Panc1 (cell line): Measurements from ENCODE around the gene SHC4. TPM values are rescaled to one million over a fixed set of nuclear protein-coding genes. Genes with fewer than 3 reads are reported as not detected.

Experiments used
- ATAC-seq: fragments of 200-7000 bp; cut with Tn5 transposase; 2 replicates; pipeline ENCODE4 v1.9.1; 2020; ENCODE audit warnings: mild to moderate bottlenecking, moderate library complexity
- BruUV-seq: library from RNA; stranded (reverse); fragments of 400-500 nt; replicated peaks from 2 replicates; lab custom pipeline; 2021; lab: Mats Ljungman, UMichigan
- CTCF ChIA-PET: fragments of 300-600 bp; sonication (Branson Sonifier 250); formaldehyde crosslinking; loops from one replicate; lab custom pipeline; 2022; ENCODE audit warnings: antibody characterized with exemption; lab: Charles Lee
- POLR2A ChIA-PET: fragments of 300-600 bp; sonication (Branson Sonifier 250); formaldehyde crosslinking; loops from one replicate; lab custom pipeline; 2022; ENCODE audit warnings: antibody characterized with exemption; lab: Charles Lee
- DNase-seq: peaks from one replicate; pipeline ENCODE4 v3.0.0-alpha.2; 2010; ENCODE audit warnings: low read depth, low spot score
- H3K27ac ChIP-seq: 2 replicates; pipeline ENCODE4 v1.5.1; 2011; ENCODE audit warnings: mild to moderate bottlenecking, low read length, inconsistent platforms
- H3K27me3 ChIP-seq: fragments of 200-500 bp; sonication (Bioruptor generic); 2 replicates; pipeline ENCODE4 v1.6.0; 2014; ENCODE audit warnings: low read length, inconsistent platforms; ENCODE audit not compliant: control insufficient read depth, insufficient read depth
- H3K36me3 ChIP-seq: fragments of 200-500 bp; sonication (Bioruptor generic); 2 replicates; pipeline ENCODE4 v1.5.1; 2014; ENCODE audit warnings: inconsistent platforms, mild to moderate bottlenecking, low read length, moderate library complexity; ENCODE audit not compliant: control insufficient read depth, insufficient read depth
- H3K4me1 ChIP-seq: 2 replicates; pipeline ENCODE4 v1.5.1; 2011; ENCODE audit warnings: inconsistent platforms, mild to moderate bottlenecking, low read length, moderate library complexity; ENCODE audit not compliant: control insufficient read depth, insufficient read depth
- H3K4me3 ChIP-seq, 2 experiments: 2 replicates each; pipeline ENCODE4 v1.5.1; 2011 to 2012; ENCODE audit warnings: low read depth in 2 of 2, low read length in 2 of 2, mild to moderate bottlenecking in 2 of 2, inconsistent platforms in 1 of 2, moderate library complexity in 1 of 2
- H3K9me3 ChIP-seq: fragments of 200-500 bp; sonication (Bioruptor generic); 2 replicates; pipeline ENCODE4 v1.5.1; 2014; ENCODE audit warnings: low read depth, mild to moderate bottlenecking, inconsistent platforms, low read length, moderate library complexity; ENCODE audit not compliant: control insufficient read depth, insufficient read depth
- POLR2AphosphoS5 ChIP-seq: IDR thresholded peaks from 2 replicates; pipeline ENCODE4 v1.6.1; 2012; ENCODE audit warnings: mild to moderate bottlenecking, low read depth, low read length, moderate library complexity
- SIN3A ChIP-seq: IDR thresholded peaks from 2 replicates; pipeline ENCODE4 v1.6.1; 2012; ENCODE audit warnings: low read depth, mild to moderate bottlenecking, low read length, moderate library complexity, borderline replicate concordance; ENCODE audit not compliant: insufficient read depth
- TCF7L2 ChIP-seq: IDR thresholded peaks from 2 replicates; pipeline ENCODE4 v1.6.1; 2011; ENCODE audit warnings: mild to moderate bottlenecking, low read depth, low read length, inconsistent platforms
- in situ Hi-C: cut with HindIII; loops from 2 replicates; pipeline ENCODE4 v1.10.0; 2016; ENCODE audit warnings: low sequenced_read_pairs, low pct_unique_long_range_greater_than_20kb
- intact Hi-C: fragments of 100-400 bp; cut with micrococcal nuclease; formaldehyde crosslinking; loops from one replicate; pipeline ENCODE4 v1.10.0; 2022; ENCODE audit not compliant: unreplicated experiment
- total RNA-seq: library from RNA; stranded (reverse); gene quantifications from one replicate; pipeline ENCODE4 v1.2.1, GENCODE V29; 2021; ENCODE audit not compliant: unreplicated experiment
- TF ChIP-seq, protein P1 (sequence below): fragments of 450-650 bp; IDR thresholded peaks from 2 replicates; pipeline ENCODE4 v1.5.1; 2017; ENCODE audit warnings: mild to moderate bottlenecking
- TF ChIP-seq, protein P2 (sequence below), 2 experiments: IDR thresholded peaks; 2 replicates each; pipeline ENCODE4 v1.6.1; 2011 to 2012; ENCODE audit warnings: low read depth in 2 of 2, control low read depth in 1 of 2, low read length in 1 of 2, mild to moderate bottlenecking in 1 of 2, moderate library complexity in 1 of 2; ENCODE audit not compliant: insufficient read depth in 1 of 2

Gene SHC4
- total RNA-seq, 1 experiment from 2014 or later, result 0.10 TPM

DNA sequence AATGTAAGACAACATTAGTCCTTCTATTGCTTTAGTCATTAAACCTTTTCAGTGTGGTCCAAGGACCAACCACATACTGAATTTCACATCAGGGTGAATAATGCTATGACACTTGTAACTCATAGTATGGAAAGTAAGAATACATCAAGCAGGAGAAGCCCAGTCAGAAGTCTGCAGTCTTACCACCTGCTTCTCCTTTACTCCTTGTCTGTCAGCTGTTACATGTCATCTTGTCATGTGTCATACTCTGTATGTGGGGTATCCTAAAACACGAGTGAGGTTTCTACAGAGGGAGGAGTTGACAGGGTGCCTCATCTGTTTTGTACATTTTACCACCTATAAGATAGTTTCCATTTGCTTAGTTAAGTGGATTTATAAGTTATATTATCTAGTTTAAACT lies 118.6 kb downstream of the SHC4 start:
- no peaks in the 10 kb centered on the region for H3K27me3 ChIP-seq
- ATAC-seq (no peak), DNase-seq (no peak)
- TF ChIP-seq TCF7L2, result no peak
- no peak for TF ChIP-seq SIN3A
- TF ChIP-seq, protein P1, sequence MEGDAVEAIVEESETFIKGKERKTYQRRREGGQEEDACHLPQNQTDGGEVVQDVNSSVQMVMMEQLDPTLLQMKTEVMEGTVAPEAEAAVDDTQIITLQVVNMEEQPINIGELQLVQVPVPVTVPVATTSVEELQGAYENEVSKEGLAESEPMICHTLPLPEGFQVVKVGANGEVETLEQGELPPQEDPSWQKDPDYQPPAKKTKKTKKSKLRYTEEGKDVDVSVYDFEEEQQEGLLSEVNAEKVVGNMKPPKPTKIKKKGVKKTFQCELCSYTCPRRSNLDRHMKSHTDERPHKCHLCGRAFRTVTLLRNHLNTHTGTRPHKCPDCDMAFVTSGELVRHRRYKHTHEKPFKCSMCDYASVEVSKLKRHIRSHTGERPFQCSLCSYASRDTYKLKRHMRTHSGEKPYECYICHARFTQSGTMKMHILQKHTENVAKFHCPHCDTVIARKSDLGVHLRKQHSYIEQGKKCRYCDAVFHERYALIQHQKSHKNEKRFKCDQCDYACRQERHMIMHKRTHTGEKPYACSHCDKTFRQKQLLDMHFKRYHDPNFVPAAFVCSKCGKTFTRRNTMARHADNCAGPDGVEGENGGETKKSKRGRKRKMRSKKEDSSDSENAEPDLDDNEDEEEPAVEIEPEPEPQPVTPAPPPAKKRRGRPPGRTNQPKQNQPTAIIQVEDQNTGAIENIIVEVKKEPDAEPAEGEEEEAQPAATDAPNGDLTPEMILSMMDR, result no peak
- TF ChIP-seq POLR2AphosphoS5, result no peak
- TF ChIP-seq, protein P2, sequence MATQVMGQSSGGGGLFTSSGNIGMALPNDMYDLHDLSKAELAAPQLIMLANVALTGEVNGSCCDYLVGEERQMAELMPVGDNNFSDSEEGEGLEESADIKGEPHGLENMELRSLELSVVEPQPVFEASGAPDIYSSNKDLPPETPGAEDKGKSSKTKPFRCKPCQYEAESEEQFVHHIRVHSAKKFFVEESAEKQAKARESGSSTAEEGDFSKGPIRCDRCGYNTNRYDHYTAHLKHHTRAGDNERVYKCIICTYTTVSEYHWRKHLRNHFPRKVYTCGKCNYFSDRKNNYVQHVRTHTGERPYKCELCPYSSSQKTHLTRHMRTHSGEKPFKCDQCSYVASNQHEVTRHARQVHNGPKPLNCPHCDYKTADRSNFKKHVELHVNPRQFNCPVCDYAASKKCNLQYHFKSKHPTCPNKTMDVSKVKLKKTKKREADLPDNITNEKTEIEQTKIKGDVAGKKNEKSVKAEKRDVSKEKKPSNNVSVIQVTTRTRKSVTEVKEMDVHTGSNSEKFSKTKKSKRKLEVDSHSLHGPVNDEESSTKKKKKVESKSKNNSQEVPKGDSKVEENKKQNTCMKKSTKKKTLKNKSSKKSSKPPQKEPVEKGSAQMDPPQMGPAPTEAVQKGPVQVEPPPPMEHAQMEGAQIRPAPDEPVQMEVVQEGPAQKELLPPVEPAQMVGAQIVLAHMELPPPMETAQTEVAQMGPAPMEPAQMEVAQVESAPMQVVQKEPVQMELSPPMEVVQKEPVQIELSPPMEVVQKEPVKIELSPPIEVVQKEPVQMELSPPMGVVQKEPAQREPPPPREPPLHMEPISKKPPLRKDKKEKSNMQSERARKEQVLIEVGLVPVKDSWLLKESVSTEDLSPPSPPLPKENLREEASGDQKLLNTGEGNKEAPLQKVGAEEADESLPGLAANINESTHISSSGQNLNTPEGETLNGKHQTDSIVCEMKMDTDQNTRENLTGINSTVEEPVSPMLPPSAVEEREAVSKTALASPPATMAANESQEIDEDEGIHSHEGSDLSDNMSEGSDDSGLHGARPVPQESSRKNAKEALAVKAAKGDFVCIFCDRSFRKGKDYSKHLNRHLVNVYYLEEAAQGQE (IDR thresholded peaks at IDR 0.05; ENCODE audit: insufficient read depth in 1 of 2, low read depth in 2 of 2, low read length in 1 of 2), result no peak
- no peaks in the 10 kb centered on the region for H3K4me1 ChIP-seq
- in situ Hi-C loops (no loop called here), intact Hi-C loops (no loop called here)
- H3K36me3 ChIP-seq, result no peaks in the 10 kb centered on the region
- H3K9me3 ChIP-seq, result no peaks in the 10 kb centered on the region
- POLR2A ChIA-PET, result no interaction called here
- CTCF ChIA-PET, result no interaction called here
- H3K27ac ChIP-seq, result no peak overlapping the region
- no TSS peak for BruUV-seq
- no peak overlapping the region for H3K4me3 ChIP-seq

DNA sequence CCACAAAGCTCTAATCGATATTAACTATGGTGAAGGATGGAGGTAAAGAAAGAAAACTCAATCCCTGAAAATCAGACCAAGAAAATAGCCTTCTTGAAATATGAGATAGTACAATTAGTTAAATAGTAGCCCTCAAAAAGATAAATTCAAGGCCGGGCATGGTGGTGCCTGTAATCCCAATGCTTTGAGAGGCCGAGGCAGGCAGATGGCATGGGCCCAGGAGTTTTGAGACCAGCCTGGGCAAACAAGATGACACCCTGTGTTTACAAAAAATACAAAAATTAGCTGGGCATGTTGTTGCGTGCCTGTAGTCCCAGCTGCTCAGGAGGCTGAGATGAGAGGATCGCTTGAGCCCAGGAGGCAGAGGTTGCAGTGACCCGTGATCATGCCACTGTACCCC lies 121.2 kb downstream of the SHC4 start:
- ChIA-PET POLR2A (no interaction called here), CTCF (no interaction called here)
- in situ Hi-C loops (no loop called here), intact Hi-C loops (no loop called here)
- H3K9me3 ChIP-seq, result no peaks in the 10 kb centered on the region
- H3K36me3 ChIP-seq, result no peaks in the 10 kb centered on the region
- BruUV-seq, result no TSS peak
- TF ChIP-seq TCF7L2 (no peak), SIN3A (no peak), POLR2AphosphoS5 (no peak)
- TF ChIP-seq, protein P1, result no peak
- TF ChIP-seq, protein P2 (IDR thresholded peaks at IDR 0.05; ENCODE audit: insufficient read depth in 1 of 2, low read depth in 2 of 2, low read length in 1 of 2), result no peak
- no peaks in the 10 kb centered on the region for H3K4me1 ChIP-seq
- DNase-seq, result no peak
- no peak overlapping the region for H3K4me3 ChIP-seq
- ATAC-seq, result no peak
- H3K27me3 ChIP-seq, result no peaks in the 10 kb centered on the region
- no peak overlapping the region for H3K27ac ChIP-seq
